NCI-H2196 (cell line): ENCODE measurements around the gene MYLK.

Source experiments
- DNase-seq: peaks from one replicate; lab custom pipeline; 2025; ENCODE audit not compliant: unreplicated experiment; lab: John Stamatoyannopoulos, UW

MYLK gene

DNA sequence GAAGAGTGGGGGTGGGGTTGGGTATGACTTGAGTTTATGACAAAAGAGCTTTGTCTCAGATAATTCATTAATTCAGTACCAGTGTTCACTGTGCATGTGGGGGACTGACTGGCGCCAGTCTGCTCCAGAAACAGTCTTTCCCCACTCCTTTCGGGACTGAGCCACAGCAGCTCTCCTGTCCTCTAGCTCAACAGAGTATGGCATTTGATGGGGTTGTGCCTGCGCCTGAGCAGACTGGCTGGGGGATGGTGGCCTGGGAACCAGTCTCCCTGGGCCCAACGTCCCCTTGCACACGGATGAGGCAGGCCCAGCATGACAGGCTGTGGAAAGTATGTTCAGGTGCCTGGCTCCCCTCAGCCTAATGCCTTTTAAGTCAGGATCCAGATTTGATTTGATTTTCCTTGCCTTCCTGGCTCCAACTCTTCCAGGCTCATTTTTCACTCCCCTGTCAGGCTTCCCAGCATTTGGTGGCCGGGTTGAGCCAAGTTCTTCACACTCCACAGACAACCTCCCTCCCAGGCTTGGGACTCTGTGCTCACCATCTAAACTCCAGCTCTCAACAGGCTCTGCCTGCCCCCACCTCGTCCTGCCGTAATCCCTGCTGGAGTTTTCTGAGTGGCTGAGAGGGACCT lies 105.0 kb downstream of the MYLK start:
- no peak for DNase-seq

DNA sequence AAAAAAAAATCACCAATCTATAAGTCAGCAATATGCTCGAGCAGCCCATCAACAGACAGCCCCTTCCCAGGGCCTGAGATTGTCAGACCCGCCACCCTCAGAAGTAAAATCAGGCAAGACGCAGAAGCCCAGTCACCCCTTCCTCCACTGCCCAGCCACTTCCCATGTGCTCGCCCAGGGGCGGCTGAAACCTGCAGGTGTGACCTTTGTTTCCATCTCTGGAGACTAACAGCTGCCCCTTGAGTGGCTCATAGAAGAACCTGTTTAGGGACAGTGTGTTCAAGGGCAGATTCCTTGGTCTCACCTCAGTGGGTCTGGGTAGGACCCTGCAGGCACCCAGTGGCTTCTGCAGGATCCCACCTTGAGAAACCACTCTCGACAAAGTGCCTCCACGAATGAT lies 105.6 kb downstream of the MYLK start:
- no peak for DNase-seq

DNA sequence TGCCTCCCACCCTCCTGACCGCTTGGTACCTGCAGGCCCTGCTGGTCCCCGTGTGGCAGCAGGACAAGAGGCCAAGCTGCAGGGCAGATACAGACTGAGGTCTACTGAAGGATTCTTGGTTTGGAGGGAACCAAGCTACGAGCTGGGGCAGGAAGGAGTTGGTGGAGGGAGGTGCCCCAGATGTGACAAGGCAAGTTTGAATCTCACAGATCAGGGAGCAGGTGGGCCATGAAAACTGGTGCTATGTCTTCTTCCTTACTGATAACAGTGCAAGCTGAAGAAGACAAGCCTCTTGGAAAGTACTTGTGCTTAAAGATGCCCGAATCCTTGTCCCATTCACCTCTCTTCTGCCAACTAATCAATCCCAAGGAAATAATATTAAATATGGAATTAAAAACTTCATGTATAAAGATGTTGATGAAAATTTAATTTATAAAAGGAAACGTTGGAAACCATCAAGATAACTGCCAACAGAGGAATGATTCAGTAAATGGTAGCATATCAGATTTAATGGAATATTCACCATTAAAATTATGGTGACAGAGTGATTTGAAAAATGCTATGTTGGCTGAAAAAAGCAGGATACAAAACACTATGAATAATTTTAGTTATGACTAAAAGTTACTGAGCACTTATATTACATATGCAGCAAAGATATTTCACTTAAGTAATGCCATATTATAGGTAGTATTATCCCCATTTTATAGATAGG lies 107.9 kb downstream of the MYLK start:
- DNase-seq: no peak

DNA sequence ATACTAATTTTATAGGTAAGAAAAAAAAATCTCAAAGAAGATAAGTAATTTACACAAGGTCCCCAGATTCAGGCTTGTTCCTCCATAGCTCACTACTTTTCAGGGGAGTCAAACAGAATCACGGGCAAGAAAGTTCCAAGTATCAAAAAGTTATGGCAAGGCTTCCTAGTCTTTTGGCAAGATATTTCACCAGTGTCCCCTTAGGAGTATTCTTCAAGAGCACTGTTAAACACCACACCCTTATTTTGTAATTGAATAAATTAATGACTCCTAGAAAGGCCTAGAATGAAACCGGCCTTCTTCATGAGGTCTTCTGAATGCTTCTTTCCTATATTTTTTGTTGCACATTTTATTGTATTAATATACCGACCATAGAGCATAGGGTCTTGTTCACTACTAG lies 109.7 kb downstream of the MYLK start:
- DNase-seq: no peak

DNA sequence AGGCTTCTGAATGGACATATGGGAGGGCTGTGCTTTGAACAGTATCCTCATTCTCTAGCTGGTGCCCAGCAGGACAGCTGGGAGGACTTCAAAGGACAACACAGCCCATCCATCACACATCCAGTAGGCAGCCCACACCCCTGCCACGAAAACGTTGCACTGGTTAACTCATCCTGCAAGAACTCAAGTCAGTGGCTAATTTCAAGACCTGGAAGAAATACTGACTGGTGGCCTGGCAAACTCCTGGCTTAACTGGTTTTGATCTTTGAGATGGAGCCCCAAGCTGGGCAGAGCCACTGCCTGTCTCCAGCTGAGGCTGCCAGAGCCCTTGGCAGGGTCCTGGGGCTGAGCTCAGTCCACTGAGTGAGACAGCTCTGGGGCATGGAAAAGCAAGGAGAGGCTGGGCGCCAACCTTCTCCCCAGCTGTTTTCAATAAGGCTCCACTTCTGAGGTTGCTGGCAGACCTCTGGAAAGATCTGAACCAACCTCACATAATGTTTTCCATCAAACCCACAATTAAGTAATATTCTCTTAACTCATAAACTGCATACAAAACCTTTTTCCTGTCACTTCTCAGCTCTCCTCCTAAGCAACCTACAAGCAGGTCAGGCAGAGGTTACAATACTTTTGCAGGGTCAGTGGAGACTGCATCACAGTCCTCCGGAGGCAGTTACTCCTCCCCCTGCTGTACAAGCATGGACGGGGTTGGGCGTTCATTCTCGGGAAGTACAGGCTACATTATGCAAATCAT lies 110.3 kb downstream of the MYLK start:
- DNase-seq: no peak

DNA sequence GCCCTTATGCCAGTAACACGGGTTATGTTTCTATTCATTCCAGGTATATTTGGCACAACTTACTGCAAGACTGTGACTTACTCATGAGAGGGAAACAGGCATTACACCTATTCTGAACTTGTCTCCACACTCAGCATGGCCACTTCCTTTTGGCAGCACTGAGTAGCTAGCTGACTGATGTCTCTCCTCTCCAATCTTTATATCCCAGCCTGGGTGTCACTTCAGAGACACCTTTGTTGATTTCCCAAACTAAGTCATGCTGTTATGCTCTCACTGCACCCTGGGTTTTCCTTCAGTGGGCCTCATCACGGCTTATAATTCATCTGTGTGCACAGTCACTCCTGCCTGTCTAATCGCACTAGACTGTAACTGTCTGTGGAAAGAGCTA lies 114.8 kb downstream of the MYLK start:
- DNase-seq: no peak

DNA sequence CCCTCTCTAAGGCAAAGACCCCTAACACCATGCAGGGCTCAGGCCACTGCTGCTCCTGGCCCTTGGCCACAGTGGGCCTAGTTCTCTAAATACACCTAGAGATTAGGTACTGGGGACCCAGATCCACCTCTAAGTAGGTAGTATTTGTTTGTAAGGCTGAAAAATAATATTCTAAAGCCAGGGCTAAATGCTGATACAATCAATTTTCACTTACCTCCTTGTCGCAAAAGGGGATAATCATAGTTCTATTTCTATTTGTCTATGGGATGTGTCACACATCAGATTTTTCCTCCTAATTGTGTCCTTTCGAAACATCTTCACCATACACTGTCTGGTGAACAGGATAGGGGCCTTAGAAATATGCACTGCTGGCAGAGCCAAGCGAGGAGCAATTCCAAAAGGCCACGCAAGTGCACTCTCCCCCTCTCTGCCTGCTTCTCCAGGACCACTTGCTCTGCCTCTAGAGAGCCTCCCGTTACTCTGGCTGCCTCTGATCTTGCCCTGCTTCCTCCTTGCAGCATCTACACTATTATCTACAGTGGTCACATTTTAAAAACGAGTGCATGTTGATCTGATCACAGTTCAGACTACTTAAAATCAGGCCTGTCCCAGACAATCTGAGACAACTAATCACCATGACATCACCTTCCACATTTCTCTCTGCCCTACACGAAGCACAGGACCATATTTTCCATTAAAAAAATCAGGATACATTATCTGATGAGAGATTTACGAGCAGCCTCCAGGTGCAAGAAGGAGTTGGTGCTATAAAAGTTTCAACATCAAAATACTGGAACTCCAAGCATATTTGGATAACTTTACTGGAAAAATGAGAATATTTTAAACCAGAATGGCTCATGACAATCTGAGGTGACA lies 115.4 kb downstream of the MYLK start:
- no peak for DNase-seq

DNA sequence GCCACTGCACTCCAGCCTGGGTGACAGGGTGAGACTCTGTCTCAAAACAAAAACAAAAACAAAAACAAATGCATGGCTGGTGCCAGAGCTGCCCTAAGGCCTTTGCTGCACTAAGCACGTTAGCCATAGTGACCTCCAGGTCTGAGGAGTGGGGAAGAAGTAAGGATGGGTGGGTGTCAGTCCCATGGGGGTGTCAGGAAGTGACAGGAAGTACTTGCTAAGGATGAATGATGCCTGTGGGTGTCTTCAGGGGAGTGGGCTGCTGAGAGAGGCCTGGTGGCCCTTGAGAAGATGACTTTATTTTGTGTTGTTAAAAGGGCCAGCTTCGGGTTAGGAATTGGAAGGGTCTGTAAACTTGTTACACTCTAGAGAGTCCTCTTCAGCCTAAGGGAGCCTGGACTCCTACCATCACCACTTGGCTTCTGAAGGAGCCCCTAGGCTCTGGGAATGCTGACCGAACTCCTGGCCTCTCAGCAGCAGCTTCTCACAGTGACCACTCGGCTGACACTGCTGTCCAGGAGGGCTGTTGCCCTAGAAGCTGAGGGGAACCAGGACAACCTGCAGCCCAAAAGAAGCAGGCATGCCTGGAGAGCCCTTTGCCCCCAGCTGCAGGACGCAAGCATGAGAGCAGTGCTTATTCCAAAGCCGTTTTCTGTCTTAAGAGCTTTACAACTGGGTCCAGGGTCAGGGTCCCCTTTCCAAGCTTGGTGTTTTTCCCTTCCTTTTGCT lies 116.4 kb downstream of the MYLK start:
- no peak for DNase-seq

DNA sequence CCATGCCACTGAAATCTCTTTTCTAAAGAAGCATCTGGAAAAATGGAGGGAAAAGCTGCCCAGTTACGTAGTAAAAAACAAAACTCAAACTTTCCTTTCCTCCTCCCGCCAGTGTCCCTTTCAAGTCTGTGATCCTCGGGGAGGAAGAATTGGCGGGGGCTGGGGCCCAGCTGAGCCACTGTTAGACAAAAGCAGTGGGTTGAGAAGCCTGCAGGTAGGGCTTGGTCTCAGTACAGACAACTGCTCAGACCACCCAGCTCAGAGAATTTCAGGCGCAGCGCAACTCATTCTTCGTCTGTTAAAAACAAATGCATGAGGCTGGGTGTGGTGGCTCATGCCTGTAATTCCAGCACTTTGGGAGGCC lies 117.1 kb downstream of the MYLK start:
- no peak for DNase-seq

DNA sequence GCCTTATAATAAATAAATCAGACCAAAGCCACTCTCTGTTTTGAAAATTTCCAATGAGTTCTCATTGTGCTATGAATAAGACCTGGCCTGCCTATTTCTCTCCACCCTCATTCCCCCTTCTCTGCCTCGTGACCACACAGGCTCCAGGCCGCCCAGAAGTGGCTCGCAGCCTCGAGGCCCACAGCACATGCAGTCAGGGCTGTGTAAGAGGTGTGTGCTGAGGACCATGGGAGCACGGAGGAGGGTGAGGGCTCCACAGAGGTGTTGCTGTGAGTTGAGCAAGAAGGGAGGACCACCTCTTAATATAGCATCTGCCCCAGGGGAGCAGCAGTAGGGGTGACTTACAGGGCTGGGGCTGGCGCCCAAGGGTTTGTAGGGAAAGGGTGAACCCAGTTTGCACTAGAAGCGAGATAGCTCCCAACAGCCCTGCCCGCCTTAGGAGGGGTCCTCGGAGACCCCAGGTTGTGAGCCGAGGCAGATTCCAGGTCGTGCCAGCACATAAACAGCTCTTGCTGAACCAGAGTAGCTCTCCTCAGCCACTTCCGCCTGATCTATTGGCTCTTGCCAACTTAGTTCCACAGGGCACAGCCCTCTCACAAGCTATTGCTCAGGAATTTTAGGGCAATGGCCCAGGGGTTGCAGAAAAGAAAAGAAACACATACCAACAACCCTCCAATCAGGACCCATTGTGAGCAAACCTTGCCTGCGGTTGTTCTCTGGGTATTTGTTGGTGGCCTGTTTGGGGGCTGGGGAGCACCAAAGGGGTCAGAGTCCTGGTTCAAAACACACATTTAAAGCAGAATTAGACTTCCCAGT lies 117.7 kb downstream of the MYLK start:
- DNase-seq: no peak

DNA sequence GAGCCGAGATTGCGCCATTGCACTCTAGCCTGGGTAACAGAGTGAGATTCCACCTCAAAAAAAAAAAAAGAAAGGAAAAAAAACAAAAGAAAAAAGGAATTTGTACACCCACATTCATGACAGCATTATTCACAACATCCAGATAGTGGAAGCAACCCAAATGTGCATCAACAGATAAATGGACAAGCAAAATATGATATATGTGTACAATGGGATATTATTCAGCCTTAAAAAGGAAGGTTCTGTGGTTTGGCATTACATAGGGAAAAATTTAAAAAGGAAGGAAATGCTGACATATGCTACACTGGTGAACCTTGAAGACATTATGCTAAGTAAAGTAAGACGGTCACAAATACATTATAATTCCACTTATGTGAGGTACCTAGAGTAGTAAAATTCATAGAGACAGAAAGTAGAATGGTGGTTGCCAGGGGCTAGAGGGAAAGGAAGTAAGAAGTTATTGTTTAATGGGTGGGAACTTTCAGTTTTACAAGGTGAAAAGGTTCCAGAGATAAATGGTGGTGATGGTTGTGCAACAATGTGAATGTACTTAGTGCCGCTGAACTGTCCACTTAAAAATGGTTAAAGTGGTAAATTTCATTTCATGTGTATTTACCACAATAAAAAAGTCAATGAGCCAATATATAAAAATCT lies 118.5 kb downstream of the MYLK start:
- DNase-seq: no peak

DNA sequence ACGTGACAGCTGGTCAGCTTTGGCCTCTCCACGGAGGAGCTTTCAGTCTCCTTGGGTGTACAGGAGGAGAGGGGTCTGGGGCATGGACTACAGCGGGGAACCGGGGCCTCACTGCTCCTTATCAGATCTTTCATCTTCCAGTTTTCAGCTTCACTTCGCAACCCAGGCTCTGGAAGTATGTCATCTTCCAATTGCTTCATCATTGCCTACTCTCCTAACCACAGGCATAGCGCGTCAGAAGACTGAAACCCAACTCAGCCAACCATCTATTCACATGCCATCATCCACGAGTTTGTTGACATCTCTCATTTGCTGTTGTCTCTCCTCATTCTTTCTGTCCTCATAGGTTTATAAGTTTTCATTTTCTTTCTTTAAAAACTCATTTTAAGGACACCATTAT lies 119.5 kb downstream of the MYLK start:
- no peak for DNase-seq

DNA sequence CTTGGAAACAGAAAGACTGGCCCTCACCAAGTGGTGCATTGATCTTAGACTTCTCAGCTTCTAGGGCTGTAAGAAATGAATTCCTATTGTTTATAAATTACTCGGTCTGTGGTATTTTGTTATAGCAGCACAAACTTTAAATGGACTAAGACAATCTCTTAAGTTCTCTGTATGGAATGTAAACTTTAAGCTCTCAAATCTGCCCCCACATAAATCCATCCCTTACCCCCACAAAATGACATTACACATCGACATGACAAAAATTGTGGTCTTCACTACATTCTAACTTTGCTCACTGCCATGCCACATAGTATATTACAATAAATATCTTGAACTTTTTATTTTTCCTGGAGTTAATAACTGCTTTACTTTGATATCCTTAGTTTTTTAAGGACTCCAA lies 121.3 kb downstream of the MYLK start:
- DNase-seq: no peak

DNA sequence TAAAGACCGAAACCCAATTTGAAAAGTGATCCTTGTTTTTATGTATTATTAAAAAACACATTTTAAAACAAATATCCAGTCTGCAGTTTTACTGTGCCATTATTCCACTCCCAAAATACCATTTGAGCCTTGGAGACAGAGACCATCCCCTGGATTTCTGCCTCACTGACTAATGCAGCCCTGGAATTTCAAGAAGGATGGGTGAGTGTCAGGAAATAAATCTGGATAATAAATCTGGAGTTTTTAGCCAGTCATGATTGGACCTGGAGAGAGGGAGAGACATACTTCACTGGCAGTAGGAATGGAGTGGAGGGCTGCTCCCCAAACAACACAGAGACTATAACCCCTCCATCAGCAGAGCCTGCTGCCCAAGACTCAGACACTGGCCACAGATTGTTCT lies 123.3 kb downstream of the MYLK start:
- DNase-seq: no peak

DNA sequence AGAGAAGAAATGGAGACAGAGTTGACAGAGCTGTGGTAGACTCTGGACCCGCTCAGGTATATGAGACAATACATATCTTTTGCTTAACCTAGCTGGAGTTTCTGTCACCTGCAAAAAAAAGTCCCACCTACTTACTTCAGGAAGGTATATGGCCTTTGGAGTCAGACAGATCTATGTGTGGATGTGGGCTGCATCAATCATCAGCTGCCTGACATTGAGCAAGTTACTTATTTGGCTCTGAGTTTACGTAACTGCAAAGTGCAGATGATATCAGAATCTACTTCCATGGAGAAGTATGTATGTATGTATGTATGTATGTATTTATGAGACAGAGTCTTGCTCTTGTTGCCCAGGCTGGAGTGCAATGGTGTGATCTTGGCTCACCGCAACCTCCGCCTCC lies 124.3 kb downstream of the MYLK start:
- no peak for DNase-seq

DNA sequence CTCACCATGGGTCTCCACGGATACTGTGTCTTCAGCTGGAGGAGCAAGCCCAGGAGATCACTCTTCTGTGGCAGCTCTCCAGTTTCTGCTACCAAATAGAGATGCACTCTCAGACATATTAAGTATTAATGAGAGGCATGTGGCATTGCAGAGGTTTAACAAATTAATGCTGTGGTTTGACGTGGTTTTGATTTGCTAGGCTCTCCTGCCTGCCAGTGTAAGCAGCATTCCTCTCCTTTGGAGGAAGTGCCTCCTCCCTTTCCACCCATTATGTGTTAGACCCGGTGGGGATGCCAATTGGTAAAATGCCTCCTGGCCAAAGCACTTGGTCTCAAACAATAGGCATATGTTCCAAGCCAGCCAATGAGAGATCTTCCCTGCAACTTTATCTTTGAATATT lies 124.8 kb downstream of the MYLK start:
- no peak for DNase-seq

DNA sequence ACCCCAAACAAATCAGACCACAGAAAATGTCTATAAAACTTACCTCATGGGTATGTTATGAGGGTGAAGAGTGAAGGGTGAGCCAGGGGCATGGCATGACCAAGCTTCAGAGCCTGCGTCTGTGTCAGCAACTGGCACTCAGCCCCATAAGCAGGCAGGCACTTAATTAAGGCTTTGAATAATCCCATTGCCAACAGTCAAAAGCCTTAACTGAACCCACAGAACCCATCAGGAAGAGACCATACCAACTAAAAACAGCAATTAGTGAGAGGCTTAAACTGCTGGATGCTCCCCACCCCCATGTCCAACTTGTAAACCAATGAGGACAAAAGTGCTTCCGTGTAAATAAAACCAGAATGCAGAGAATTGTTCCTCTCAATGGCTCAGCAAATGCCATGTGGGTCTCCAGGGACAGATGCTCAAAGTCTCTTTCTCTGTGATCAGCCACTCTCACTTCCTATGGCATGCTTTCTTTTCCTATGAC lies 126.0 kb downstream of the MYLK start:
- peak; percentile 25 for DNase-seq

DNA sequence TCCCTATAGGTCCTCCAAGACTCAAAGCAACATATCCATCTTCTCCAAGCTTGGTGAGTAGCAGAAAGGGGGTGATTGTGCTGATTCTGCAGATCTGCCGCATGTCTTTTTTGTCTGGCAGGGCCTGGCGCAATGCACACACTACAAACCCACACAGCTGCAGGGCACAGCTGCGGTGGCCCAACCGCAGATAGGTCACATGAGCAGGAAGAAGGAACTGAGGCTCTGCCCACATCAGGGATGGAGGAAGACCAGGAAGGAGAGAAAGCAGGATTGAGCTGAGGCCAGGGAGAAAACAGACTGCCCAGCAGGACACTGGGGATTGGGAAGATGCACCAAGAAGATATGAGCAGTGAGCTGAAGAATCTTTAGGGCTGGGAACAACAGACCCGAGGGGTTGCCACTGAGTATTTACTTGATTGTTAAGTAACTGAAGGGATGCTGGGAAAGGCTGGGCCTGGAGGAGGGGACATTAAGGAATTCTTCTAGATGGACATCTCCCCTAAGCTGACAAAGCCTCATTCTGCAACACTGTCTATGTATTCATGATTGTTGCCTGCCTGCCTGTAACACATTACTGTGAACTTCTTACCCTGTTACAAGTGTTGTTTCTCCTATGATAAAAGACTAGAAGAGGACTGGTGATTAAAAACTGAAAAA lies 126.7 kb downstream of the MYLK start:
- no peak for DNase-seq

DNA sequence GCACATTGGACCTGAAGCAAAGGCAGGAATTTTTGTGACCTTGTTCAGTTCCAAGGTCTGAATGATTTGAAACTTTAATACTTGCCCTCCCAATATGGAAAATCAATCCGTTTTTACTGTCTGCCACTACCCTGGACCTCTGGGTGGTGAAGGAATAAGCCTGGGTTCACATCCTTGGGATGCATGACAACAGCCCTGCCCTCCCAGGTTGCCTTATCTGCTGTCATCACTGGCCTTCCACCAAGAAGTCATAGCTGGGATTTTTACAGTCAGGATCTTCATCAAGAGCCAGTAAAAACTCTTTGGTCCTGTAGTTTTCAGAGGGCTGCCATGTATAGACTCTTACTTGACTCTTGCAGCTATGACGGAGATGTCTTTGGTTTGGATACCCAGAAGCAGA lies 128.6 kb downstream of the MYLK start:
- no peak for DNase-seq
